Stimulated activated naive CD8-positive, alpha-beta T cell treated with anti-CD3 and anti-CD28 coated beads, Interleukin-15, Interleukin-2, amounts not matched to agents 100 ng/mL and 50 ng/mL, for 24 hours (primary cell): ENCODE data around the gene PRDM11.
"Not testable (repeated sequence)": the region's sequence is repeated elsewhere in the genome, so short reads cannot be mapped to it uniquely, and the experiment has no call there.

Experiments
- H3K27ac Mint-ChIP-seq: one replicate; pipeline ENCODE4 v1.8.0; 2021; ENCODE audit warnings: mild to moderate bottlenecking, mixed read lengths
- H3K27me3 Mint-ChIP-seq: one replicate; pipeline ENCODE4 v1.8.0; 2021; ENCODE audit warnings: mixed read lengths
- H3K36me3 Mint-ChIP-seq: one replicate; pipeline ENCODE4 v1.8.0; 2021; ENCODE audit warnings: low read depth, mixed read lengths
- H3K4me1 Mint-ChIP-seq: one replicate; pipeline ENCODE4 v1.8.0; 2021; ENCODE audit warnings: low read depth, mixed read lengths
- H3K4me3 Mint-ChIP-seq: one replicate; pipeline ENCODE4 v1.8.0; 2021; ENCODE audit warnings: mild to moderate bottlenecking, mixed read lengths
- H3K9me3 Mint-ChIP-seq: one replicate; pipeline ENCODE4 v1.8.0; 2021; ENCODE audit warnings: mixed read lengths

The PRDM11 gene

DNA sequence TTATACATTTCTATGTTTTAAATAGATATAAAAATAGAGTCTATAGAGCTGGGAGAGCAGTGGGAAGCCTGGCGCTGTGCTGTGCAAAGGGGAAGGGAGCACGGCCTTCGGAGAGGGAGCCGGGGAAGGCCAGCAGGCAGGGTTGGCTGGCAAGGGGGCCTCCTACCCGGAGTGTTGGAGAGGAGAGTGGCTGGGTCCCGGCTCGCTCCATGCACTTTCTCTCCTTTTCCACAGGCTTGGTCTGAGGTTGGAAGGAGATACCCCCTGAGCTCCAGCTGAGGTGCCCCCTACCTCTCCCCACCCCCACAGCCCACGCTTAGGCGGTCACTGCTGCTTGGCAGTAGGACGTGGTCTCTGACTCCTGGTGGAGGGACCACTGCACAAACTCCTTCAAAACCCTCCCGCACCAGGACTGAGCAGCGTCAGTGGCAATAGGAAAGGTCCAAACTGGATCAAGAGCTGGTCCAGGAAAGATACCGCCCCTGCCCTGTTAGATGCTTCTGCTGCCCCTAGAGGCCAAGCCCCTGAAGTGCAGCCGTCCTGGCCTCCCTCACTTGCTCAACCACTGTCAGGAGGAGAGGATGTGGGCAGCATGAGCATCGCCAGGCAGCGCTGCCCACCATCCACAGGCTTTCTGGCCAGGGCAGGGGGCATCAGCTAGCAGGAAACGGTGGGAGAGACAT lies 86.8 kb downstream of the PRDM11 start:
- Mint-ChIP-seq H3K4me3 (no peak overlapping the region), H3K27ac (no peak overlapping the region), H3K4me1 (no peaks in the 10 kb centered on the region), H3K27me3 (peaks cover 7% of the 10 kb centered on the region), H3K36me3 (peaks cover 4% of the 10 kb centered on the region), H3K9me3 (no peaks in the 10 kb centered on the region)

GRCh38 chr11:45233804-45234170 lies 87.3 kb downstream of the PRDM11 start:
- H3K27me3 Mint-ChIP-seq, result peaks cover 8% of the 10 kb centered on the region
- H3K27ac Mint-ChIP-seq, result no peak overlapping the region
- no peaks in the 10 kb centered on the region for H3K4me1 Mint-ChIP-seq
- no peak overlapping the region for H3K4me3 Mint-ChIP-seq
- H3K9me3 Mint-ChIP-seq, result no peaks in the 10 kb centered on the region
- peaks cover under 1% of the 10 kb centered on the region for H3K36me3 Mint-ChIP-seq

- Mint-ChIP-seq H3K27me3 (peaks cover 12% of the 10 kb centered on the region), H3K4me1 (no peaks in the 10 kb centered on the region), H3K9me3 (no peaks in the 10 kb centered on the region), H3K27ac (no peak overlapping the region), H3K4me3 (no peak overlapping the region), H3K36me3 (no peaks in the 10 kb centered on the region)
These were observed 88.0 kb downstream of the PRDM11 start for GRCh38 chr11:45234306-45235006.

- Mint-ChIP-seq H3K36me3 (no peaks in the 10 kb centered on the region), H3K27me3 (peaks cover 26% of the 10 kb centered on the region), H3K27ac (no peak overlapping the region), H3K4me3 (no peak overlapping the region), H3K9me3 (no peaks in the 10 kb centered on the region), H3K4me1 (no peaks in the 10 kb centered on the region)
These were observed 91.4 kb downstream of the PRDM11 start for GRCh38 chr11:45237711-45238315.

GRCh38 chr11:45238724-45239123 lies 92.3 kb downstream of the PRDM11 start:
- Mint-ChIP-seq H3K4me1 (no peaks in the 10 kb centered on the region), H3K36me3 (no peaks in the 10 kb centered on the region), H3K27ac (no peak overlapping the region), H3K4me3 (no peak overlapping the region), H3K9me3 (no peaks in the 10 kb centered on the region), H3K27me3 (peaks cover 26% of the 10 kb centered on the region)

DNA sequence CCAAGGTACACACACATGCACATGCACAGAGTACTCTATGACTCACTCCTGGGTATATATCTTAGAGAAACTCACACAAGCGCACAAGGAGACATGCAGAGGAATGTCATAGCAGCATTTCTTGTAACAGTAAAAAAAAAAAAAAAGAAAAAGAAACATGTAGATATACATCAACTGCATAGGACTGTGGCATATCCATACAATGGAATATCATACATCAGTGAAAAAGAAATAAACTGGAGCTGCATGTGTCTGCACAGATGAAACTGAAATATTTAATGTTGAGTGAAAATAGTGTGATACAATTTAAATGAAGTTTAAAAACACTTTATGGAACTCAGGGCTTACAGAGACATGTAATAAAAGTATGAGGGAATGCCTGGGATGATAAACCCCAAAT lies 93.3 kb downstream of the PRDM11 start:
- H3K36me3 Mint-ChIP-seq, result no peaks in the 10 kb centered on the region
- no peak overlapping the region for H3K27ac Mint-ChIP-seq
- H3K9me3 Mint-ChIP-seq, result no peaks in the 10 kb centered on the region
- H3K4me3 Mint-ChIP-seq, result no peak overlapping the region
- no peaks in the 10 kb centered on the region for H3K4me1 Mint-ChIP-seq
- peaks cover 26% of the 10 kb centered on the region for H3K27me3 Mint-ChIP-seq

DNA sequence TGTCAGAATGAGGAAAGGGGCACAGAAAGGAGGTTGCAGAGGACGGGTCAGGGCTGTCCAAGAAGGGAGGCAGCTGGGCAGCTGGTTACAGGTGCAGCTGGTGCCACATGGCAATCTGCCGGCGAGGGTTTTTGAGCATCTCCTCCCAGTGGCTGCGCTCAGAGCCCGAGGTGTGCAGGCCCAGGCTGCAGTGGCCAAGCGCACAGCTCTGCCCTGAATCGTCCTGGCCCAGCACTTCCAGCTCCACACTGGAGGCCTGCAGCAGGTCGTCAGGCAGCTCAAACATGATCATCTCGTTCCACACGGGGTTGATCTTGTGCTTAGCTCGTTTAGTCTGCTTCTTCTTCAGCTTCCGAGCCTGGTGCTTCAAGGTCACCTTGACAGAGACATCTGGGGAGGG lies 97.5 kb downstream of the PRDM11 start:
- H3K9me3 Mint-ChIP-seq, result no peaks in the 10 kb centered on the region
- no peaks in the 10 kb centered on the region for H3K36me3 Mint-ChIP-seq
- H3K27me3 Mint-ChIP-seq, result peaks cover 25% of the 10 kb centered on the region
- no peaks in the 10 kb centered on the region for H3K4me1 Mint-ChIP-seq
- no peak overlapping the region for H3K4me3 Mint-ChIP-seq
- H3K27ac Mint-ChIP-seq, result no peak overlapping the region

- H3K4me3 Mint-ChIP-seq, result no peak overlapping the region
These were observed 99.0 kb downstream of the PRDM11 start for GRCh38 chr11:45245218-45246045.

GRCh38 chr11:45246241-45246640 lies 99.8 kb downstream of the PRDM11 start:
- Mint-ChIP-seq H3K36me3 (no peaks in the 10 kb centered on the region), H3K27me3 (peaks cover 16% of the 10 kb centered on the region)

More at GRCh38 chr11:45245218-45246045, 99.0 kb downstream of the PRDM11 start:
- no peaks in the 10 kb centered on the region for H3K9me3 Mint-ChIP-seq
- H3K27me3 Mint-ChIP-seq, result peaks cover 23% of the 10 kb centered on the region
- H3K36me3 Mint-ChIP-seq, result no peaks in the 10 kb centered on the region
- H3K27ac Mint-ChIP-seq, result no peak overlapping the region
- no peaks in the 10 kb centered on the region for H3K4me1 Mint-ChIP-seq

DNA sequence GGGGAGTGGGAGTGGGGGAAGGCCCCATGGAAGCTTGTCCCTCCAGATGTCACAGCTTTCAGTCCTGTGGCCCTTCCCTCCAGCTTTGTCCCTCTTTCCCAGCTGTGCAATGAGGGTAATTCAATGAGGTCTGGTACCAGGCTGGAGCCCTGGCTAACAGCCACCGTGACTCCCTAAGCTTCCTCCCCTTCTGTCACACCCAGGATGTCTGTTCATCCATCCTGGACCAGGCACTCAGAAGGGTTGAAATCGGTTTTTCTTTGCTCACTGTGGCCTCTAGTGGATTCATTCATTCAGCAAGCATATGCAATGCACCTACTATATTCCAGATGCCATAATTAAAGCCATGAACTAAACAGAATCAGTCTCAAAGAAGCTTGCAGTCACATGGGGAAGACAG lies 101.0 kb downstream of the PRDM11 start:
- H3K4me3 Mint-ChIP-seq, result no peak overlapping the region
- no peaks in the 10 kb centered on the region for H3K9me3 Mint-ChIP-seq
- no peaks in the 10 kb centered on the region for H3K4me1 Mint-ChIP-seq
- H3K27me3 Mint-ChIP-seq, result peaks cover 16% of the 10 kb centered on the region
- H3K27ac Mint-ChIP-seq, result no peak overlapping the region
- no peaks in the 10 kb centered on the region for H3K36me3 Mint-ChIP-seq

More at GRCh38 chr11:45246241-45246640, 99.8 kb downstream of the PRDM11 start:
- H3K27ac Mint-ChIP-seq, result no peak overlapping the region
- no peaks in the 10 kb centered on the region for H3K9me3 Mint-ChIP-seq
- H3K4me1 Mint-ChIP-seq, result no peaks in the 10 kb centered on the region
- no peak overlapping the region for H3K4me3 Mint-ChIP-seq

GRCh38 chr11:45248501-45249011 lies 102.1 kb downstream of the PRDM11 start:
- H3K27me3 Mint-ChIP-seq, result peaks cover 23% of the 10 kb centered on the region
- H3K36me3 Mint-ChIP-seq, result no peaks in the 10 kb centered on the region
- no peaks in the 10 kb centered on the region for H3K4me1 Mint-ChIP-seq
- H3K9me3 Mint-ChIP-seq, result no peaks in the 10 kb centered on the region
- no peak overlapping the region for H3K27ac Mint-ChIP-seq
- H3K4me3 Mint-ChIP-seq, result no peak overlapping the region

DNA sequence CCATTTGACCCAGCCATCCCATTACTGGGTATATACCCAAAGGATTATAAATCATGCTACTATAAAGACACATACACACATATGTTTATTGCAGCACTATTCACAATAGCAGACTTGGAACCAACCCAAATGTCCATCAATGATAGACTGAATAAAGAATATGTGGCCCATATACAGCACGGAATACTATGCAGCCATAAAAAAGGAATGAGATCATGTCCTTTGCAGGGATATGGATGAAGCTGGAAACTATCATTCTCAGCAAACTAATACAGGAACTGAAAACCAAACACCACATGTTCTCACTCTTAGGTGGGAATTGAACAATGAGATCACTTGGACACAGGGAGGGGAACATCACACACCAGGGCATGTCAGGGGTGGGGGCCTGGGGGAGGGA lies 102.9 kb downstream of the PRDM11 start:
- H3K27ac Mint-ChIP-seq, H3K4me3 Mint-ChIP-seq, H3K9me3 Mint-ChIP-seq, H3K4me1 Mint-ChIP-seq, H3K36me3 Mint-ChIP-seq: not testable (repeated sequence)
- peaks cover 23% of the 10 kb centered on the region for H3K27me3 Mint-ChIP-seq

DNA sequence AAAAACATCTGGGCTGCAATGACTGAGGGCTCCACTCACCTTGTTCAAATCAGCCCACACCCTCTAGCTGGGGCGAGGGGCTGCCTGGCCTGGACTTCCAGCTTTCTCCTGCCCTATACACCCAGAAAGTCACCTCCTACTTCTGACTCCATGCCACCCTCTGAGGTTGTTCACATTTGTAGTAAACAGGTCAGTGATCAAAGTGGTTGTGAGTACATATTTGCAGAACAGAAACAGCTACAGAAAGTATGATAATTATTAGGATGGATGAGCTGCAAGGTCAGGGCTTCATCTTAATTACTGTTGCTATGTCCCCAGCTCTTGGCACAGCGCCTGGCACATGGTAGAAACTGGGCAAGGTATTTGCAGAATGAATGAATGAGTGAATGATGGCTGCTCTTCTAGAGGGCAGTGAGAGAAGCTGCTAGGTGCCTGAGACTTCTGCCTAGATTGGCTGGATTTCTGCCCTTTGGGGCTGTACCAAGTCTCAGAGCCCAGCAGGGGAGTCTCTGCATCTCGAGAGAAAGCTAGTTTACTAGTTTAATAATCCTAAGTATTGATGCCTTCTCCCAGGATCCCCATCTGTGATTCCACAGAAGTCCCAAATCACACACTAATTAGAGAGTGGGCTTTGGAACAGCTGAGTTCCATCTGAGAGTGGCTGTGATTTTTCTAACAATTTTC lies 103.7 kb downstream of the PRDM11 start:
- no peak overlapping the region for H3K27ac Mint-ChIP-seq
- no peaks in the 10 kb centered on the region for H3K36me3 Mint-ChIP-seq
- no peak overlapping the region for H3K4me3 Mint-ChIP-seq
- no peaks in the 10 kb centered on the region for H3K4me1 Mint-ChIP-seq
- peaks cover 23% of the 10 kb centered on the region for H3K27me3 Mint-ChIP-seq
- H3K9me3 Mint-ChIP-seq, result no peaks in the 10 kb centered on the region

- H3K27me3 Mint-ChIP-seq, result peaks cover 31% of the 10 kb centered on the region
- H3K9me3 Mint-ChIP-seq, result no peaks in the 10 kb centered on the region
- H3K4me1 Mint-ChIP-seq, result no peaks in the 10 kb centered on the region
- H3K27ac Mint-ChIP-seq, result no peak overlapping the region
- H3K36me3 Mint-ChIP-seq, result no peaks in the 10 kb centered on the region
- H3K4me3 Mint-ChIP-seq, result no peak overlapping the region
These were observed 105.9 kb downstream of the PRDM11 start for GRCh38 chr11:45252134-45252856.
